Loucy (cell line): ENCODE data around the gene CASZ1.
A peak's percentile ranks its signal among the peaks of the same experiment; 100 is the strongest.

ENCODE experiments used
- H2AFZ ChIP-seq: fragments of 200-600 bp; sonication (generic); 2 replicates; pipeline ENCODE4 v1.6.0; 2016; ENCODE audit warnings: antibody characterized with exemption, mild to moderate bottlenecking, low read length, moderate library complexity
- H3F3A ChIP-seq: fragments of 200-600 bp; 2 replicates; pipeline ENCODE4 v1.6.0; 2016; ENCODE audit warnings: antibody characterized with exemption, low read depth, mild to moderate bottlenecking
- H3K27me3 ChIP-seq: fragments of 200-600 bp; sonication (generic); 2 replicates; pipeline ENCODE4 v1.6.1; 2014; ENCODE audit warnings: low read length, mild to moderate bottlenecking; ENCODE audit not compliant: insufficient read depth, poor library complexity, severe bottlenecking
- H3K36me3 ChIP-seq: fragments of 200-600 bp; sonication (generic); 2 replicates; pipeline ENCODE4 v1.6.1; 2016; ENCODE audit warnings: low read length; ENCODE audit not compliant: insufficient read depth
- H3K4me1 ChIP-seq: fragments of 200-600 bp; sonication (generic); 2 replicates; pipeline ENCODE4 v1.5.1; 2014; ENCODE audit warnings: low read length, mild to moderate bottlenecking; ENCODE audit not compliant: insufficient read depth, poor library complexity, severe bottlenecking
- H3K4me2 ChIP-seq: fragments of 200-600 bp; sonication (generic); 2 replicates; pipeline ENCODE4 v1.6.0; 2014; ENCODE audit warnings: antibody characterized with exemption, low read length, low read depth, mild to moderate bottlenecking; ENCODE audit not compliant: poor library complexity, severe bottlenecking
- H3K4me3 ChIP-seq: fragments of 200-600 bp; sonication (generic); 2 replicates; pipeline ENCODE4 v1.5.1; 2014; ENCODE audit warnings: low read length, mild to moderate bottlenecking, mixed read lengths; ENCODE audit not compliant: poor library complexity, severe bottlenecking
- H3K79me2 ChIP-seq: fragments of 200-600 bp; sonication (generic); 2 replicates; pipeline ENCODE4 v1.6.1; 2014; ENCODE audit warnings: low read length; ENCODE audit not compliant: insufficient read depth
- H3K9ac ChIP-seq: fragments of 200-600 bp; sonication (generic); 2 replicates; pipeline ENCODE4 v1.6.0; 2014; ENCODE audit warnings: mild to moderate bottlenecking, low read depth, low read length, moderate library complexity; ENCODE audit not compliant: poor library complexity, severe bottlenecking
- H3K9me2 ChIP-seq: fragments of 200-600 bp; sonication (generic); replicated peaks from 2 replicates; pipeline ENCODE4 v1.6.1; 2016; ENCODE audit warnings: low read depth, low read length, mixed read lengths
- H3K9me3 ChIP-seq: fragments of 200-600 bp; sonication (generic); 2 replicates; pipeline ENCODE4 v1.6.1; 2014; ENCODE audit warnings: mild to moderate bottlenecking, antibody characterized with exemption, low read length, low read depth; ENCODE audit not compliant: insufficient read depth
- H4K20me1 ChIP-seq: fragments of 200-600 bp; sonication (generic); 2 replicates; pipeline ENCODE4 v1.6.0; 2014; ENCODE audit warnings: antibody characterized with exemption, low read length, mild to moderate bottlenecking; ENCODE audit not compliant: insufficient read depth, poor library complexity, severe bottlenecking
- CTCF ChIP-seq: fragments of 200-600 bp; sonication (generic); conservative IDR thresholded peaks from 2 replicates; pipeline ENCODE4 v1.5.1; 2014; ENCODE audit warnings: mild to moderate bottlenecking, antibody characterized with exemption, low read length
- EZH2phosphoT487 ChIP-seq: fragments of 200-600 bp; IDR thresholded peaks from 2 replicates; pipeline ENCODE4 v1.6.1; 2018; ENCODE audit warnings: antibody characterized with exemption, mild to moderate bottlenecking, moderate library complexity, borderline replicate concordance

Gene CASZ1

GRCh38 chr1:10796029-10796944, at the start of gene CASZ1:
Gene CASZ1, minus strand, starts transcription at chr1:10796646. Its CDS starts 102,757 bp downstream, at chr1:10693889.
- Histone ChIP-seq H3K36me3 (no peaks in the 10 kb centered on the region), H3K27me3 (peaks cover 10% of the 10 kb centered on the region), H4K20me1 (no peaks in the 10 kb centered on the region), H3K4me3 (peak within 1 kb of the TSS; percentile 78), H2AFZ (peak within 1 kb of the TSS; percentile 87), H3K4me2 (peak within 1 kb of the TSS; percentile 86), H3F3A (0 out of 2 replicates have a peak, but pooled peaks cover 8% of the 10 kb centered on the region), H3K4me1 (peaks cover 17% of the 10 kb centered on the region), H3K9me3 (no peaks in the 10 kb centered on the region), H3K79me2 (no peaks in the 10 kb centered on the region), H3K9ac (peak within 1 kb of the TSS; percentile 50), H3K9me2 (no peaks in the 10 kb centered on the region)
- TF ChIP-seq EZH2phosphoT487 = no peak

GRCh38 chr1:10843697-10844096, 47.3 kb upstream of the CASZ1 start:
- TF ChIP-seq EZH2phosphoT487 = no peak
- no peak for TF ChIP-seq CTCF
- H3K36me3 ChIP-seq = no peaks in the 10 kb centered on the region
- peaks cover under 1% of the 10 kb centered on the region for H3K4me1 ChIP-seq
- 0 out of 2 replicates have a peak, but pooled peaks cover 3% of the 10 kb centered on the region for H3K9me3 ChIP-seq
- no peak overlapping the region for H3K9ac ChIP-seq
- H4K20me1 ChIP-seq = no peaks in the 10 kb centered on the region
- H3K79me2 ChIP-seq = no peaks in the 10 kb centered on the region
- H3K4me3 ChIP-seq = no peak overlapping the region
- H3K27me3 ChIP-seq = no peaks in the 10 kb centered on the region
- no peak overlapping the region for H3K4me2 ChIP-seq
- H3F3A ChIP-seq = no peaks in the 10 kb centered on the region
- no peak overlapping the region for H2AFZ ChIP-seq
- no peaks in the 10 kb centered on the region for H3K9me2 ChIP-seq

- H3K27me3 ChIP-seq = no peaks in the 10 kb centered on the region
- H3K9me2 ChIP-seq = no peaks in the 10 kb centered on the region
Observed at GRCh38 chr1:10841118-10841517, 44.7 kb upstream of the CASZ1 start.

GRCh38 chr1:10839188-10839770, 42.8 kb upstream of the CASZ1 start:
- Histone ChIP-seq H3K79me2 (no peaks in the 10 kb centered on the region), H3K4me1 (peaks cover 4% of the 10 kb centered on the region), H3K36me3 (no peaks in the 10 kb centered on the region), H3K4me3 (no peak overlapping the region), H3K4me2 (no peak overlapping the region), H4K20me1 (no peaks in the 10 kb centered on the region), H3K27me3 (no peaks in the 10 kb centered on the region), H3K9me2 (no peaks in the 10 kb centered on the region), H3K9me3 (0 out of 2 replicates have a peak, but pooled peaks cover 3% of the 10 kb centered on the region), H2AFZ (no peak overlapping the region), H3K9ac (no peak overlapping the region), H3F3A (no peaks in the 10 kb centered on the region)
- no peak for TF ChIP-seq EZH2phosphoT487
- TF ChIP-seq CTCF = no peak

More at GRCh38 chr1:10841118-10841517, 44.7 kb upstream of the CASZ1 start:
- Histone ChIP-seq H3K79me2 (no peaks in the 10 kb centered on the region), H3F3A (no peaks in the 10 kb centered on the region), H3K9ac (no peak overlapping the region), H3K4me1 (peaks cover 4% of the 10 kb centered on the region), H3K36me3 (no peaks in the 10 kb centered on the region), H2AFZ (no peak overlapping the region), H3K4me3 (no peak overlapping the region), H4K20me1 (no peaks in the 10 kb centered on the region), H3K9me3 (0 out of 2 replicates have a peak, but pooled peaks cover 3% of the 10 kb centered on the region), H3K4me2 (no peak overlapping the region)
- TF ChIP-seq EZH2phosphoT487 = no peak
